ENCODE data around the gene BRMS1. TPM values are rescaled to one million over a fixed set of nuclear protein-coding genes. Genes with fewer than 3 reads are reported as not detected.
A peak's percentile ranks its signal among the peaks of the same experiment; 100 is the strongest.

BRMS1 gene
- total RNA-seq, 1 experiment from 2014 or later: 32.0 TPM

DNA sequence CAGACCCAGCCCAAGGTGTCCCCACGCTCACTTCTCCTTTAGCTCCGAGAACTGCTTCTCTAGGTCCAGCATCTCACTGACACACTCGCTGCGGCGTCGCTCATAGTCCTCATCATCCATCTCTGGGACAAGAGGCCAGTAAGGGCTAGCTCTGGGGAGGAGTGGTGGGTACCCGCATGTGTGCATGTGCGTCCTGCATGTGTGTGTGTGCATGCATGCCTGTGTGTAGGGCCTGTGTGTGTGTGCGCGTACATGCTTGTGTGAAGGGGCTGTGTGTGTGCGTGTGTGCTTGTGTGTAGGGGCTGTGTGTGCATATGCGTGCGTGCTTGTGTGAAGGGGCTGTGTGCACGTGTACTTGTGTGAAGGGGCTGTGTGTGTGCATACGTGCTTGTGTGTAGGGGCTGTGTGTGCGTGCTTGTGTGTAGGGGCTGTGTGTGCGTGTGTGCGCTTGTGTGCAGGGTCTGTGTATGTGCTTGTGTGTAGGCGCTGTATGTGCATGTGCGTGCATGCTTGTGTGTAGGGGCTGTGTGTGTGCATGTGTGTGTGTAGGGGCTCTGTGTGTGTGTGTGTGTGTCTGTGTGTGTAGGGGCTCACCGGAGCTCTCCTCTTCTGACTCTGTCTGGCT lies 3.3 kb downstream of the BRMS1 start:
- H3K4me3 ChIP-seq (ENCODE audit: low read length): no peak overlapping the region
- H3K9me3 ChIP-seq (ENCODE audit: low read length): no peaks in the 10 kb centered on the region
- H3K79me2 ChIP-seq (ENCODE audit: low read length): peaks cover 35% of the 10 kb centered on the region
- H3K4me2 ChIP-seq (ENCODE audit: low read depth, low read length, poor library complexity, severe bottlenecking): no peak overlapping the region
- H3K9me2 ChIP-seq (replicated peaks; ENCODE audit: insufficient read depth, low read length): no peaks in the 10 kb centered on the region
- H4K20me1 ChIP-seq (ENCODE audit: insufficient read depth, low read depth, low read length): peaks cover 16% of the 10 kb centered on the region; the same call in 1 of the 2 replicates
- no peaks in the 10 kb centered on the region for H3K27me3 ChIP-seq (ENCODE audit: low read length)
- H3K36me3 ChIP-seq (ENCODE audit: insufficient read depth, low read length): no peaks in the 10 kb centered on the region
- no peak overlapping the region for H3K27ac ChIP-seq (ENCODE audit: low read length)
- peaks cover 43% of the 10 kb centered on the region for H3K4me1 ChIP-seq (ENCODE audit: low read length)
- H3K9ac ChIP-seq (ENCODE audit: low read length): no peak overlapping the region
- DNase-seq: no peak
- no peak overlapping the region for H2AFZ ChIP-seq (ENCODE audit: low read length)

DNA sequence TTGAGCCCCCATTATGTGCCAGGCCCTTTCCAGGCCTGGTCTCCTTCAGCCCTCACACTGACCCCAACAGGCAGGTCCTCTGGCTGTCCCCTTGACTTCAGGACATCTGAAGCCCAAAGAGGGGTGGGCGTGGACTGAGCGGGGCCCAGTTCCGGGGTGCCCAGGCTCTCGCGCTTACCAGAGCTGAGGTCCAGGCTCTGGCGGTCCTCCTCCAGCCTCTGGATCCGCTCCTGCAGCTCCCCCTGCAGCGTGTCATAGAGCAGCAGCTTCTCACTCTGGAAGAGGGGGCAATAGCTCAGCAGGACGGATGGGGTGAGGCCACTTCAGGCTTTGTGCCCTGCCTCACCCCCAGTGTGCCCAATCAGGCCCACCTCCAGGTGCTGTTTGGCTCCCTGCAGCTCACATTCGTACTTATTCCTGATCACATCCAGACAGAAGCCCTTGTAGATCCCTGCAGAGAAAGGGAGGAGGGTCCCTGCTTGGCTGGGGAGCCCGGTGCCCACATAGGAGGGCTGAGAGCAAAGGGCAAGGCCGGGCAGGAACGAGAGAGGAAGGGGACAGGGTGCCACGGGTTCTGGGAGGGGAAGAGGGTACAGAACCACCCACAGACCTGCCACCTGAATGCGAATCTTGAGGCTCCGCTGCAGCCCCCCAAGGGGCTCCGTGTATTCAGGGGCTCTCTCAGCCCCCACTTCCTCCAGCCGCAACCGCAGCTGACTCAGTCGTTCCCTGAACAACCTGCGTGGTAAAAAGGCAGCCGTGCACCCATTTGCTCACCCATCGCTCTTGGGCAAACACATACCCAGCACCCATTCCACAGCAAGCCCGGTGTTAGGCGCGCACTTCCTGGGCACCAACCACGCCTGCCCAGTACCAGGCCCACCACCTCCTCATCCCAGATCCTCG lies 4.1 kb downstream of the BRMS1 start:
- Histone ChIP-seq H3K27me3 (ENCODE audit: low read length) (no peaks in the 10 kb centered on the region), H3K79me2 (ENCODE audit: low read length) (peaks cover 28% of the 10 kb centered on the region), H3K36me3 (ENCODE audit: insufficient read depth, low read length) (no peaks in the 10 kb centered on the region), H3K9me2 (replicated peaks; ENCODE audit: insufficient read depth, low read length) (no peaks in the 10 kb centered on the region), H3K9ac (ENCODE audit: low read length) (no peak overlapping the region), H3K9me3 (ENCODE audit: low read length) (no peaks in the 10 kb centered on the region), H4K20me1 (ENCODE audit: insufficient read depth, low read depth, low read length) (peaks cover 16% of the 10 kb centered on the region; the same call in 1 of the 2 replicates), H3K4me3 (ENCODE audit: low read length) (no peak overlapping the region), H2AFZ (ENCODE audit: low read length) (no peak overlapping the region), H3K4me2 (ENCODE audit: low read depth, low read length, poor library complexity, severe bottlenecking) (no peak overlapping the region), H3K27ac (ENCODE audit: low read length) (no peak overlapping the region), H3K4me1 (ENCODE audit: low read length) (peaks cover 42% of the 10 kb centered on the region)
- no peak for DNase-seq

GRCh38 chr11:66339686-66340483 lies 5.0 kb downstream of the BRMS1 start:
- Histone ChIP-seq H3K9ac (ENCODE audit: low read length) (no peak overlapping the region), H4K20me1 (ENCODE audit: insufficient read depth, low read depth, low read length) (peaks cover 16% of the 10 kb centered on the region; the same call in 1 of the 2 replicates), H3K36me3 (ENCODE audit: insufficient read depth, low read length) (no peaks in the 10 kb centered on the region)

DNA sequence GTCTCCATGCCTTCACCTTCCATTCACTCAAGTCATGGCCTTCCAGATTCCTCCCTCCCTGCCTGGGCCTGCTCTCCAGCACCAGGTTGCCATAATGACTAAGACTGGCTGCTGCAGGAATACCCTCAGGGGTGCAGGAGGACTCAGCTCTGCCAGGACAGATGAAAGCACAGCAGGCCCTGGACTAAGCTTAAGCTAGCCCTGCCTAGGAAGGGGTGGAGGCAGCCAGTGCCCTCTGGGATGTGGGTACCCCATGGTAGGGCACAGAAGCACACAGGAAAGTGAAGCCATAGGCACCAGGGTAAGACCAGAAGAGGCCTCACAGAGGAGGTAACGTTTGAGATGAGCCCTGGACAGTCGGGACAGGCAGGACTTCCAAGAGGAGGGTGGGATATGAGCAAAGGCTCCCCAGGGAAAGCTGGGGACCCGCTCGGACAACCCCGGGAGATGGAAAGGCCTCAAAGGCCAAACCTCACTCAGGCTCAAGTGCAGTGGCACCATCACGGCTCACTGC lies 5.7 kb downstream of the BRMS1 start:
- H3K4me2 ChIP-seq (ENCODE audit: low read depth, low read length, poor library complexity, severe bottlenecking): no peak overlapping the region
- H3K27me3 ChIP-seq (ENCODE audit: low read length): no peaks in the 10 kb centered on the region
- H3K4me3 ChIP-seq (ENCODE audit: low read length): no peak overlapping the region
- H3K4me1 ChIP-seq (ENCODE audit: low read length): peaks cover 33% of the 10 kb centered on the region
- H3K27ac ChIP-seq (ENCODE audit: low read length): no peak overlapping the region
- H4K20me1 ChIP-seq (ENCODE audit: insufficient read depth, low read depth, low read length): peaks cover 11% of the 10 kb centered on the region; the same call in 1 of the 2 replicates
- no peak overlapping the region for H2AFZ ChIP-seq (ENCODE audit: low read length)
- no peak for DNase-seq
- no peak overlapping the region for H3K9ac ChIP-seq (ENCODE audit: low read length)
- no peaks in the 10 kb centered on the region for H3K9me3 ChIP-seq (ENCODE audit: low read length)
- H3K79me2 ChIP-seq (ENCODE audit: low read length): peaks cover 16% of the 10 kb centered on the region
- H3K36me3 ChIP-seq (ENCODE audit: insufficient read depth, low read length): no peaks in the 10 kb centered on the region
- H3K9me2 ChIP-seq (replicated peaks; ENCODE audit: insufficient read depth, low read length): no peaks in the 10 kb centered on the region

More at GRCh38 chr11:66339686-66340483, 5.0 kb downstream of the BRMS1 start:
- H3K4me1 ChIP-seq (ENCODE audit: low read length): peaks cover 34% of the 10 kb centered on the region
- no peaks in the 10 kb centered on the region for H3K27me3 ChIP-seq (ENCODE audit: low read length)
- H2AFZ ChIP-seq (ENCODE audit: low read length): no peak overlapping the region
- DNase-seq: no peak
- H3K9me3 ChIP-seq (ENCODE audit: low read length): no peaks in the 10 kb centered on the region
- H3K27ac ChIP-seq (ENCODE audit: low read length): no peak overlapping the region
- no peak overlapping the region for H3K4me2 ChIP-seq (ENCODE audit: low read depth, low read length, poor library complexity, severe bottlenecking)
- H3K9me2 ChIP-seq (replicated peaks; ENCODE audit: insufficient read depth, low read length): no peaks in the 10 kb centered on the region
- peaks cover 23% of the 10 kb centered on the region for H3K79me2 ChIP-seq (ENCODE audit: low read length)
- H3K4me3 ChIP-seq (ENCODE audit: low read length): no peak overlapping the region

DNA sequence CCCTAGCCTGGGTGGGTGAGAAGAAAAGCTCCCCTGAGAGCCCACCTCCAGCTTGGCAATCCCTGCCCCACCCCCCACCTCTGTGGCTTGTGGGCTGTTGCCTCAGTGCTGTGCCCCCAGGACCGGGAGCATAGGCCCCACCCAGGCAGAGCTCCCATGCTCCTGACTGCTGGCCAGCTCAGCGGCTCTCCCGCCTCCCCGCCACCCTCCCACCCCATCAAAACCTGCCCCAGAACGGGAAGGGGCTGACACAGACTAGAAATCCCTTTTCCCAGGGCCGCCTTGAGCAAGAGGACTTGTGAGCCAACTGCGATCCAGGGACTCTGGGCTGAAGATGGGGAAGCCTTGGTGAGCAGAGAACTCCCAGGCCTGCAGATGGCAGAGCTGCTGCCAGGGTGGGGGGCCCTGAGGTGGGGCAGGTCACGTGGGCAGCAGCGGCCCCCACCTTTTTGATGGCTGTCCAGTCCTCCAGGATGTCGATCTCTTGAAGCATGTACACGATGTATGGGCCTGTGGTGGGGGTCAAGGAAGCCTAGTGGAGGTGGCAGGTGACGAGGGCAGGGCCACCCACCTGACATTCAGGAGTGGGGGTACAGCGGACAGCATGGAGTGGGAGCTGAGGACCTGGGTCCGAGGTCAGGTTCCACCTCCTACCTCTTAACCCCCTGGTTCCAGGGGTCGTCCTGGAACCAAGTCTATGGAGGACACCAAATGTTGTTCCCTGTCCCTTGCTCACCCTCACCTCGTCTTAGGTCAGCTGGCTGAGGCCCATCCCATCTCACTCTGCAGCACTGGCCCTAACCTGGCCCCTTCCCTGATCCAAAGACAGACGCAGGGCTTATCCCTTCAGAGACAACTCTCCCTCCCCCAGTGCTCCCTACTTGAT lies 6.4 kb downstream of the BRMS1 start:
- H3K9me3 ChIP-seq (ENCODE audit: low read length): no peaks in the 10 kb centered on the region
- peaks cover 26% of the 10 kb centered on the region for H3K4me1 ChIP-seq (ENCODE audit: low read length)
- no peak overlapping the region for H3K9ac ChIP-seq (ENCODE audit: low read length)
- H4K20me1 ChIP-seq (ENCODE audit: insufficient read depth, low read depth, low read length): peaks cover 4% of the 10 kb centered on the region; the same call in 1 of the 2 replicates
- peaks cover 9% of the 10 kb centered on the region for H3K79me2 ChIP-seq (ENCODE audit: low read length)
- DNase-seq: no peak
- H3K4me3 ChIP-seq (ENCODE audit: low read length): no peak overlapping the region
- no peak overlapping the region for H3K4me2 ChIP-seq (ENCODE audit: low read depth, low read length, poor library complexity, severe bottlenecking)
- H3K36me3 ChIP-seq (ENCODE audit: insufficient read depth, low read length): no peaks in the 10 kb centered on the region
- H3K27ac ChIP-seq (ENCODE audit: low read length): no peak overlapping the region
- no peak overlapping the region for H2AFZ ChIP-seq (ENCODE audit: low read length)
- no peaks in the 10 kb centered on the region for H3K9me2 ChIP-seq (replicated peaks; ENCODE audit: insufficient read depth, low read length)
- H3K27me3 ChIP-seq (ENCODE audit: low read length): no peaks in the 10 kb centered on the region

GRCh38 chr11:66337103-66337899 lies 7.6 kb downstream of the BRMS1 start:
- H3K27ac ChIP-seq (ENCODE audit: low read length): no peak overlapping the region

More at GRCh38 chr11:66337103-66337899, 7.6 kb downstream of the BRMS1 start:
- Histone ChIP-seq H3K4me3 (ENCODE audit: low read length) (no peak overlapping the region), H3K4me2 (ENCODE audit: low read depth, low read length, poor library complexity, severe bottlenecking) (peak overlapping the region; percentile 20), H2AFZ (ENCODE audit: low read length) (no peak overlapping the region), H3K9me3 (ENCODE audit: low read length) (no peaks in the 10 kb centered on the region), H3K36me3 (ENCODE audit: insufficient read depth, low read length) (no peaks in the 10 kb centered on the region), H3K79me2 (ENCODE audit: low read length) (no peaks in the 10 kb centered on the region), H4K20me1 (ENCODE audit: insufficient read depth, low read depth, low read length) (no peaks in the 10 kb centered on the region), H3K27me3 (ENCODE audit: low read length) (no peaks in the 10 kb centered on the region), H3K9me2 (replicated peaks; ENCODE audit: insufficient read depth, low read length) (no peaks in the 10 kb centered on the region), H3K9ac (ENCODE audit: low read length) (peak overlapping the region; percentile 18), H3K4me1 (ENCODE audit: low read length) (peaks cover 20% of the 10 kb centered on the region)
- no peak for DNase-seq
